HCT116 (cell line): ENCODE data around the gene KDM2B. TPM values are rescaled to one million over a fixed set of nuclear protein-coding genes. Genes with fewer than 3 reads are reported as not detected.

Experiments
- ATAC-seq: fragments of 200-7000 bp; cut with Tn5 transposase; 2 replicates; pipeline ENCODE4 v1.9.1; 2020; ENCODE audit warnings: mild to moderate bottlenecking, moderate library complexity
- BruUV-seq: library from RNA; stranded (reverse); fragments of 400-500 nt; replicated peaks from 2 replicates; lab custom pipeline; 2021; lab: Mats Ljungman, UMichigan
- CTCF ChIA-PET: fragments of 300-600 bp; sonication (Branson Sonifier 250); formaldehyde crosslinking; loops from one replicate; lab custom pipeline; 2021; ENCODE audit warnings: antibody characterized with exemption; lab: Charles Lee
- POLR2A ChIA-PET: fragments of 300-600, 350-600 bp; sonication (Branson Sonifier 250); formaldehyde crosslinking; loops from one replicate; lab custom pipeline; 2021; ENCODE audit warnings: antibody characterized with exemption; lab: Charles Lee
- RAD21 ChIA-PET, 2 experiments: fragments of 300-600 bp; sonication (Branson Sonifier 250); formaldehyde crosslinking; loops; one replicate each; lab custom pipeline; 2023; ENCODE audit warnings: low total read pairs in 2 of 2; ENCODE audit not compliant: uncharacterized antibody in 2 of 2, unreplicated experiment in 2 of 2, low non-redundant PET in 1 of 2; lab: Charles Lee
- DNase-seq: peaks from one replicate; pipeline ENCODE4 v3.0.0-alpha.2; 2010; ENCODE audit warnings: low read depth, low spot score
- H2AFZ ChIP-seq: fragments of 200-600 bp; shearing (Covaris generic), sonication (generic); 2 replicates; pipeline ENCODE4 v1.6.1; 2017; ENCODE audit warnings: low read depth, mixed run types, mixed read lengths, antibody characterized with exemption, low read length; ENCODE audit not compliant: poor library complexity, severe bottlenecking
- H3K27ac ChIP-seq: 2 replicates; pipeline ENCODE4 v1.5.1; 2012; ENCODE audit warnings: low read depth, low read length
- H3K27me3 ChIP-seq: fragments of 200-600 bp; sonication (generic); 2 replicates; pipeline ENCODE4 v1.6.1; 2016; ENCODE audit warnings: mixed run types, low read length, mixed read lengths; ENCODE audit not compliant: insufficient read depth
- H3K36me3 ChIP-seq, 2 experiments: fragments of 200-500 bp in 1 of 2; fragments of 200-600 bp in 1 of 2; sonication (Bioruptor generic) in 1 of 2; sonication (generic) in 1 of 2; 2 replicates each; pipeline versions ENCODE4 v1.5.1 to v1.6.1; 2014 to 2016; ENCODE audit warnings: low read length in 2 of 2, inconsistent platforms in 1 of 2, mixed read lengths in 1 of 2, mixed run types in 1 of 2; ENCODE audit not compliant: insufficient read depth in 2 of 2, control insufficient read depth in 1 of 2
- H3K4me1 ChIP-seq, 2 experiments: fragments of 200-600 bp in 1 of 2; sonication (generic) in 1 of 2; 2 replicates each; pipeline versions ENCODE4 v1.5.1 to v1.6.1; 2012 to 2017; ENCODE audit warnings: low read length in 2 of 2, inconsistent platforms in 1 of 2, mild to moderate bottlenecking in 1 of 2, mixed read lengths in 1 of 2, mixed run types in 1 of 2, moderate library complexity in 1 of 2; ENCODE audit not compliant: insufficient read depth in 2 of 2, control insufficient read depth in 1 of 2
- H3K4me2 ChIP-seq: fragments of 200-600 bp; sonication (generic); 2 replicates; pipeline ENCODE4 v1.6.1; 2017; ENCODE audit warnings: mixed run types, low read length, mixed read lengths
- H3K4me3 ChIP-seq, 2 experiments: fragments of 200-600 bp in 1 of 2; sonication (generic) in 1 of 2; replicated peaks in 1 of 2; 2 replicates each; pipeline ENCODE4 v1.5.1; 2011 to 2016; ENCODE audit warnings: low read length in 2 of 2, control low read depth in 1 of 2, low read depth in 1 of 2, mild to moderate bottlenecking in 1 of 2, mixed read lengths in 1 of 2, mixed run types in 1 of 2
- H3K79me2 ChIP-seq: fragments of 200-600 bp; sonication (generic); 2 replicates; pipeline ENCODE4 v1.6.1; 2017; ENCODE audit warnings: mild to moderate bottlenecking, mixed run types, low read length, moderate library complexity, mixed read lengths; ENCODE audit not compliant: insufficient read depth
- H3K9ac ChIP-seq: fragments of 200-600 bp; sonication (generic); 2 replicates; pipeline ENCODE4 v1.6.1; 2016; ENCODE audit warnings: low read length, mixed read lengths
- H3K9me2 ChIP-seq: fragments of 200-600 bp; sonication (generic), shearing (Covaris generic); 2 replicates; pipeline ENCODE4 v1.6.1; 2017; ENCODE audit warnings: mixed run types, mild to moderate bottlenecking, moderate library complexity; ENCODE audit not compliant: insufficient read depth
- H3K9me3 ChIP-seq, 2 experiments: fragments of 200-500 bp in 1 of 2; fragments of 200-600 bp in 1 of 2; sonication (Bioruptor generic) in 1 of 2; sonication (generic) in 1 of 2; 2 replicates each; pipeline ENCODE4 v1.6.1; 2014 to 2017; ENCODE audit warnings: low read length in 2 of 2, mixed read lengths in 2 of 2, inconsistent platforms in 1 of 2, low read depth in 1 of 2, mild to moderate bottlenecking in 1 of 2, mixed run types in 1 of 2, moderate library complexity in 1 of 2; ENCODE audit not compliant: control insufficient read depth in 1 of 2, insufficient read depth in 1 of 2
- H4K20me1 ChIP-seq: fragments of 200-600 bp; sonication (generic), shearing (Covaris generic); 2 replicates; pipeline ENCODE4 v1.6.1; 2017; ENCODE audit warnings: mixed run types, mild to moderate bottlenecking, moderate library complexity; ENCODE audit not compliant: insufficient read depth
- CBX3 ChIP-seq: IDR thresholded peaks from 2 replicates; pipeline ENCODE4 v1.6.1; 2012; ENCODE audit warnings: low read depth
- CEBPB ChIP-seq: IDR thresholded peaks from 2 replicates; pipeline ENCODE4 v1.6.1; 2012; ENCODE audit warnings: low read depth
- EGR1 ChIP-seq: IDR thresholded peaks from 2 replicates; pipeline ENCODE4 v1.6.1; 2012; ENCODE audit warnings: low read depth
- ELF1 ChIP-seq: IDR thresholded peaks from 2 replicates; pipeline ENCODE4 v1.6.1; 2012; ENCODE audit warnings: low read depth, borderline replicate concordance
- EZH2 ChIP-seq: fragments of 200-600 bp; sonication (generic); IDR thresholded peaks from 2 replicates; pipeline ENCODE4 v1.6.1; 2017; ENCODE audit warnings: antibody characterized with exemption, mixed run types
- EZH2phosphoT487 ChIP-seq: fragments of 200-600 bp; IDR thresholded peaks from 2 replicates; pipeline ENCODE4 v1.6.1; 2018; ENCODE audit warnings: antibody characterized with exemption, borderline replicate concordance
- JUND ChIP-seq: IDR thresholded peaks from 2 replicates; pipeline ENCODE4 v1.6.1; 2012
- POLR2A ChIP-seq: IDR thresholded peaks from 2 replicates; pipeline ENCODE4 v1.7.0; 2011; ENCODE audit warnings: borderline replicate concordance; ENCODE audit not compliant: insufficient read depth, insufficient read length; ENCODE audit errors: extremely low read depth
- POLR2AphosphoS5 ChIP-seq: IDR thresholded peaks from 2 replicates; pipeline ENCODE4 v1.6.1; 2011; ENCODE audit warnings: mild to moderate bottlenecking, low read depth, low read length, moderate library complexity
- RAD21 ChIP-seq: IDR thresholded peaks from 2 replicates; pipeline ENCODE4 v1.6.1; 2012; ENCODE audit warnings: low read depth, mild to moderate bottlenecking
- SIN3A ChIP-seq: IDR thresholded peaks from 2 replicates; pipeline ENCODE4 v1.6.1; 2012; ENCODE audit warnings: low read depth
- YY1 ChIP-seq: IDR thresholded peaks from 2 replicates; pipeline ENCODE4 v1.6.1; 2011; ENCODE audit warnings: low read length, low read depth, moderate library complexity, mild to moderate bottlenecking; ENCODE audit not compliant: insufficient replicate concordance; ENCODE audit errors: extremely low read depth
- ZFX ChIP-seq: fragments of 450-650 bp; IDR thresholded peaks from 2 replicates; pipeline ENCODE4 v1.6.1; 2017
- intact Hi-C: fragments of 100-400 bp; cut with micrococcal nuclease; formaldehyde crosslinking; loops from 2 replicates; pipeline ENCODE4 v1.10.0; 2022
- total RNA-seq: library from RNA; stranded (reverse); gene quantifications from one replicate; pipeline ENCODE4 v1.2.1, GENCODE V29; 2021; ENCODE audit not compliant: unreplicated experiment
- TF ChIP-seq, protein P1 (sequence below): IDR thresholded peaks from 2 replicates; pipeline ENCODE4 v1.6.1; 2011; ENCODE audit warnings: mild to moderate bottlenecking, low read length, moderate library complexity; ENCODE audit not compliant: insufficient replicate concordance; ENCODE audit errors: extremely low read depth
- TF ChIP-seq, protein P2 (sequence below): IDR thresholded peaks from 2 replicates; pipeline ENCODE4 v1.6.1; 2012; ENCODE audit warnings: low read depth
- TF ChIP-seq, protein P3 (sequence below), 3 experiments: fragments of 200-600 bp in 1 of 3; sonication (generic) in 1 of 3; IDR thresholded peaks in 2 of 3; conservative IDR thresholded peaks in 1 of 3; 2 replicates each; pipeline ENCODE4 v1.5.1; 2012 to 2017; ENCODE audit warnings: low read depth in 2 of 3, low read length in 2 of 3, antibody characterized with exemption in 1 of 3, borderline replicate concordance in 1 of 3, control low read depth in 1 of 3, mild to moderate bottlenecking in 1 of 3, mixed read lengths in 1 of 3, mixed run types in 1 of 3, moderate library complexity in 1 of 3; ENCODE audit not compliant: insufficient read depth in 1 of 3
- TF ChIP-seq, protein P4 (sequence below): IDR thresholded peaks from 2 replicates; pipeline ENCODE4 v1.6.1; 2012
- TF ChIP-seq, protein P5 (sequence below): IDR thresholded peaks from 2 replicates; pipeline ENCODE4 v1.6.1; 2012

The KDM2B gene
- total RNA-seq, 1 experiment from 2014 or later, result 36.7 TPM

DNA sequence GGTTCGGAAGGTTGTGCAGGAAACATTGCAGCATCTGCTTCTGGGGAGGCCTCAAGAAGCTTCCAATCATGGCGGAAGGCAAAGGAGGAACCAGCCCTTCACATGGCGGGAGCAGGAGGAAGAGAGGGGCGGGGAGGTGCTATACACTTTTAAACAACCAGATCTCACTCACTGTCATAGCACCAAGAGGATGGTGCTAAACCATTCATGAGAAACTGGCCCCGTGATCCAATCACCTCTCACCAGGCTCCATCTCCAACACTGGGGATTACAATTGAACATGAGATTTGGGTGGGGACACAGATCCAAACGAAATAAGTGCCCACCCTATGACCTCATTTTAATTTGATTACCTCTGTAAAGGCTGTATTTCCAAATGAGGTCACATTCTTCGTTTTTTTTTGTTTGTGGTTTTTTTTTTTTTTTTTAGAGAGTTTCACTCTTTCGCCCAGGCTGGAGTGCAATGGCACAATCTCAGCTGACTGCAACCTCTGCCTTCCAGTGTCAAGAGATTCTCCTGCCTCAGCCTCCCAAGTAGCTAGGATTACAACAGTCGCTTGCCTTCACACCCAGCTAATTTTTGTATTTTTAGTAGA is 34.1 kb upstream of the KDM2B start:
- no peak overlapping the region for H3K9ac ChIP-seq
- BruUV-seq, result no TSS peak
- DNase-seq, result no peak
- no peak for ATAC-seq
- POLR2A ChIA-PET, result no interaction called here
- H2AFZ ChIP-seq, result no peak overlapping the region
- no peak overlapping the region for H3K4me3 ChIP-seq
- H3K4me1 ChIP-seq, result peaks cover 16 to 38% of the 10 kb centered on the region in 2 experiments; a peak in 3 of 4 replicates
- H3K4me2 ChIP-seq, result no peak overlapping the region
- H3K9me2 ChIP-seq, result no peaks in the 10 kb centered on the region
- no peaks in the 10 kb centered on the region for H4K20me1 ChIP-seq
- TF ChIP-seq ZFX (no peak), POLR2A (no peak), CEBPB (no peak), EZH2 (no peak), SIN3A (no peak), CBX3 (no peak), POLR2AphosphoS5 (no peak), EGR1 (no peak), YY1 (no peak), JUND (no peak), RAD21 (no peak), ELF1 (no peak), EZH2phosphoT487 (no peak)
- TF ChIP-seq, protein P1, sequence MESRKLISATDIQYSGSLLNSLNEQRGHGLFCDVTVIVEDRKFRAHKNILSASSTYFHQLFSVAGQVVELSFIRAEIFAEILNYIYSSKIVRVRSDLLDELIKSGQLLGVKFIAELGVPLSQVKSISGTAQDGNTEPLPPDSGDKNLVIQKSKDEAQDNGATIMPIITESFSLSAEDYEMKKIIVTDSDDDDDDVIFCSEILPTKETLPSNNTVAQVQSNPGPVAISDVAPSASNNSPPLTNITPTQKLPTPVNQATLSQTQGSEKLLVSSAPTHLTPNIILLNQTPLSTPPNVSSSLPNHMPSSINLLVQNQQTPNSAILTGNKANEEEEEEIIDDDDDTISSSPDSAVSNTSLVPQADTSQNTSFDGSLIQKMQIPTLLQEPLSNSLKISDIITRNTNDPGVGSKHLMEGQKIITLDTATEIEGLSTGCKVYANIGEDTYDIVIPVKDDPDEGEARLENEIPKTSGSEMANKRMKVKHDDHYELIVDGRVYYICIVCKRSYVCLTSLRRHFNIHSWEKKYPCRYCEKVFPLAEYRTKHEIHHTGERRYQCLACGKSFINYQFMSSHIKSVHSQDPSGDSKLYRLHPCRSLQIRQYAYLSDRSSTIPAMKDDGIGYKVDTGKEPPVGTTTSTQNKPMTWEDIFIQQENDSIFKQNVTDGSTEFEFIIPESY, result no peak
- TF ChIP-seq, protein P2, sequence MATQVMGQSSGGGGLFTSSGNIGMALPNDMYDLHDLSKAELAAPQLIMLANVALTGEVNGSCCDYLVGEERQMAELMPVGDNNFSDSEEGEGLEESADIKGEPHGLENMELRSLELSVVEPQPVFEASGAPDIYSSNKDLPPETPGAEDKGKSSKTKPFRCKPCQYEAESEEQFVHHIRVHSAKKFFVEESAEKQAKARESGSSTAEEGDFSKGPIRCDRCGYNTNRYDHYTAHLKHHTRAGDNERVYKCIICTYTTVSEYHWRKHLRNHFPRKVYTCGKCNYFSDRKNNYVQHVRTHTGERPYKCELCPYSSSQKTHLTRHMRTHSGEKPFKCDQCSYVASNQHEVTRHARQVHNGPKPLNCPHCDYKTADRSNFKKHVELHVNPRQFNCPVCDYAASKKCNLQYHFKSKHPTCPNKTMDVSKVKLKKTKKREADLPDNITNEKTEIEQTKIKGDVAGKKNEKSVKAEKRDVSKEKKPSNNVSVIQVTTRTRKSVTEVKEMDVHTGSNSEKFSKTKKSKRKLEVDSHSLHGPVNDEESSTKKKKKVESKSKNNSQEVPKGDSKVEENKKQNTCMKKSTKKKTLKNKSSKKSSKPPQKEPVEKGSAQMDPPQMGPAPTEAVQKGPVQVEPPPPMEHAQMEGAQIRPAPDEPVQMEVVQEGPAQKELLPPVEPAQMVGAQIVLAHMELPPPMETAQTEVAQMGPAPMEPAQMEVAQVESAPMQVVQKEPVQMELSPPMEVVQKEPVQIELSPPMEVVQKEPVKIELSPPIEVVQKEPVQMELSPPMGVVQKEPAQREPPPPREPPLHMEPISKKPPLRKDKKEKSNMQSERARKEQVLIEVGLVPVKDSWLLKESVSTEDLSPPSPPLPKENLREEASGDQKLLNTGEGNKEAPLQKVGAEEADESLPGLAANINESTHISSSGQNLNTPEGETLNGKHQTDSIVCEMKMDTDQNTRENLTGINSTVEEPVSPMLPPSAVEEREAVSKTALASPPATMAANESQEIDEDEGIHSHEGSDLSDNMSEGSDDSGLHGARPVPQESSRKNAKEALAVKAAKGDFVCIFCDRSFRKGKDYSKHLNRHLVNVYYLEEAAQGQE, result no peak
- TF ChIP-seq, protein P3, sequence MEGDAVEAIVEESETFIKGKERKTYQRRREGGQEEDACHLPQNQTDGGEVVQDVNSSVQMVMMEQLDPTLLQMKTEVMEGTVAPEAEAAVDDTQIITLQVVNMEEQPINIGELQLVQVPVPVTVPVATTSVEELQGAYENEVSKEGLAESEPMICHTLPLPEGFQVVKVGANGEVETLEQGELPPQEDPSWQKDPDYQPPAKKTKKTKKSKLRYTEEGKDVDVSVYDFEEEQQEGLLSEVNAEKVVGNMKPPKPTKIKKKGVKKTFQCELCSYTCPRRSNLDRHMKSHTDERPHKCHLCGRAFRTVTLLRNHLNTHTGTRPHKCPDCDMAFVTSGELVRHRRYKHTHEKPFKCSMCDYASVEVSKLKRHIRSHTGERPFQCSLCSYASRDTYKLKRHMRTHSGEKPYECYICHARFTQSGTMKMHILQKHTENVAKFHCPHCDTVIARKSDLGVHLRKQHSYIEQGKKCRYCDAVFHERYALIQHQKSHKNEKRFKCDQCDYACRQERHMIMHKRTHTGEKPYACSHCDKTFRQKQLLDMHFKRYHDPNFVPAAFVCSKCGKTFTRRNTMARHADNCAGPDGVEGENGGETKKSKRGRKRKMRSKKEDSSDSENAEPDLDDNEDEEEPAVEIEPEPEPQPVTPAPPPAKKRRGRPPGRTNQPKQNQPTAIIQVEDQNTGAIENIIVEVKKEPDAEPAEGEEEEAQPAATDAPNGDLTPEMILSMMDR (IDR thresholded peaks at IDR 0.05 in 2 of 3, conservative IDR thresholded peaks at IDR 0.05 in 1 of 3; ENCODE audit: borderline replicate concordance in 1 of 3, insufficient read depth in 1 of 3, low read depth in 2 of 3, low read length in 2 of 3), result no peak
- TF ChIP-seq, protein P4, sequence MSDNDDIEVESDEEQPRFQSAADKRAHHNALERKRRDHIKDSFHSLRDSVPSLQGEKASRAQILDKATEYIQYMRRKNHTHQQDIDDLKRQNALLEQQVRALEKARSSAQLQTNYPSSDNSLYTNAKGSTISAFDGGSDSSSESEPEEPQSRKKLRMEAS, result no peak
- TF ChIP-seq, protein P5, sequence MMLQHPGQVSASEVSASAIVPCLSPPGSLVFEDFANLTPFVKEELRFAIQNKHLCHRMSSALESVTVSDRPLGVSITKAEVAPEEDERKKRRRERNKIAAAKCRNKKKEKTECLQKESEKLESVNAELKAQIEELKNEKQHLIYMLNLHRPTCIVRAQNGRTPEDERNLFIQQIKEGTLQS, result no peak
- no peaks in the 10 kb centered on the region for H3K36me3 ChIP-seq
- CTCF ChIA-PET, result interaction anchor here (1.5 kb wide), 1 partner anchor 10 kb away, joined by 3 read pairs; no protein-coding TSS in a partner anchor
- H3K27me3 ChIP-seq, result no peaks in the 10 kb centered on the region
- H3K79me2 ChIP-seq, result no peaks in the 10 kb centered on the region
- H3K27ac ChIP-seq, result no peak overlapping the region
- intact Hi-C loops, result no loop called here
- RAD21 ChIA-PET, result no interaction called here
- H3K9me3 ChIP-seq, result no peaks in the 10 kb centered on the region
